SW 1271 (cell line): ENCODE data around the gene PPP1R17.
A peak's percentile ranks its signal among the peaks of the same experiment; 100 is the strongest.

ENCODE experiments used
- DNase-seq, 2 experiments: peaks; one replicate each; lab custom pipeline; 2025; lab: John Stamatoyannopoulos, UW

Gene PPP1R17

DNA sequence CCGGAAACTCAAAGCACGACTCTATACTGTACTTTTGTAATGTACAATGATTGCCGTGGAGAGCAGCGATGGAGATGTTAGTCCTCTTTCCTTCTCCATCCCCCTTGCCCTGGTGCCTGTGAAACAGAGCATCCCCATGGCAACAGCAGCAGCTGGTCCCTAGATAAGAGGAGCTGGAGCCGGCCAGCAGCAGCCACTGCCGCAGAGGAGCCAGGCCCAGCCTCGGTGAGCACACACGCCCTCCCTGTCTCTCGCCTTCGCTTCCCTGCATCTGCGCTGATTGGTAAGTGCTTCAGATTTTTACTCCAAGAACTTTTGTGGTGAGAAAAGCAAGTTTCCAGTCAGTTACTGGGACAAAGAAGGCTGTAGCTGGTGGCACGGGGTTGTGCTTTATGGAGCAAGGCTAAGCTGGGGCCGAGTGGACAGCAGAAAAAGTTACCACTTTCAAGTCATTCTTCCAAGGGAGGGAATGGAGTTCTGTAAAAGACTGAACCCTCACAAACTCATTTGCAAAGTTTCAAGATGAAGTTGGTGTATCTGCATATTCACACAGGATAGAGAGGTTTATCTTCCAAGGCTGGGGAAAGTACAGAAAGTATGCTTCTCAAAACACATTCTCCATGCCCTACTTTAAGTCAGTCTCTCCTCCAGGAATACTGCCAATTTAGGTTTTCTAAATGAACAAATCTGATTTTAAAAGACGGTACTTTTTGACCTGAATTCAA lies at the start of gene PPP1R17:
Gene PPP1R17 (plus strand): TSS at position 192 of the 725 bp plus-strand sequence. CDS start 5,227 bp downstream, outside the sequence.
- DNase-seq = no peak

DNA sequence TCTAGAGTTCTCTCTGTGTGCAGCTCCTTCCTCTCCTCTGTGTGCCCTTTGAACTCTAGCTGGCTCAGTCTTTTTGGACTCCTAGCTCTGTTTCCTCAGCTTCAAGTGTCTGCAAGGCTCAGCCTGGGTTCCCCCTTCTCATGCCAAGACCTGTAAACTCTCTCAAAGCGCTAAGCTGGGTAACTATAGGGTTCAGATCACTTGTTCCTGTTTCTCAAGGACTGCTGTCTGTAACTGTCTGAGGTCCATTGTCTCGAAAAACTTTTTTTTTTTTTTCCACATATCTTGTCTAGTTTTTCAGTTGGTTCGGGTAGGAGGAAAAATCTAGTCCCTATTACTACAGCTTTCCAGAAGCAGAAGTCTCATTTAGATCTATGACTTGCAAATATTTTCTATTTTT lies 46.6 kb upstream of the PPP1R17 start:
- no peak for DNase-seq

DNA sequence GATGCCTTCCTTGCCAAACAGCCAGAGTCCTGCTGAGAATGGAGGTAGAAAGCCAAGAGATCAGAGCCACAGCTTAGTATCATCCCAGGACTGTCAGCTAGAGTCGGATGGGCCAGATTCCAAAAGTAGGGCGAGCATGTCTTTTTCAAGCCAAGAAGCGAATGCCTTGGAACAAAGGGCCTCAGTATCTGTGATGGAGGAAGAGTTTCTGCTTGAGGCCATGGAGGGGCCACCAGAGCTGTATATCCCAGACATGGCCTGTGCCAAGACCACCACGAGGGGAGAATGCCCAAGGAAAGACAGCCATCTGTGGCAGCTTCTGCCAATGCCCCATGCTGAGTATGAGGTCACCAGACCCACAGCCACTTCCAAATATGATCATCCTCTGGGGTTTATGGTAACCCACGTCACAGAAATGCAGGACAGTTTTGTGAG lies 44.3 kb upstream of the PPP1R17 start:
- DNase-seq = no peak

DNA sequence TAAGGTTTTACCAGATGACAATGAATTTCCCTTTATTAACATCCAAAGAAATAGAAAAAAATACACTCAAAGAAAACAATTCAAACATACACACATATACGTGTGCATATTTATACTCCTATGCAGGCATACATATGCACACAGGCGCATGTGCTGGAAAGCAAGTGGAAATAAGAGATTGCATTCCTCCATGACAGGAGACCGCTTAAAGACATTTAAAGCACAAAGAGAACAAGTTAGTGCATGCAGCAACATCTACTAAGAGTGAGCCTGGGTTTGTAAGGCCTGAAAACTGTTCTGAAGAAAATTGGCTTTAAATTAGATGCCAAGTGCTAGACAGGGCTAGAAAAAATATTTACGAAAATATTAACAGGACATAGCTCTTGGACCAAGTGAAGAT lies 40.1 kb upstream of the PPP1R17 start:
- no peak for DNase-seq

DNA sequence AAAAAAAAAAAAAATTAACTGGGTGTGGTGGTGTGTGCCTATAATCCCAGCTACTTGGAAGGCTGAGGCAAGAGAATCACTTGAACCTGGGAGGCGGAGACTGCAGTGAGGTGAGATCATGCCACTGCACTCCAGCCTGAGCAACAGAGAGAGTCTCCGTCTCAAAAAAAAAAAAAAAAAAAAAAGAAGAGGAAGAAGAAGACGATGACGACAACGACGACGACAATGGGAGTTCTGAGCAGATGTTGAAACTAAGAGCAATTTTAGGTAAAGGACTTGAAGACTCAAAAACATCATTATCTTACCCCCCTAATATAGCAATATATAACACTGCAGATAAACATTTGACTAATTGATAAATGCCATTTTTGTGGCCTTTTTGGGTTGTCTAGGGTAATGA lies 39.5 kb upstream of the PPP1R17 start:
- DNase-seq = no peak

DNA sequence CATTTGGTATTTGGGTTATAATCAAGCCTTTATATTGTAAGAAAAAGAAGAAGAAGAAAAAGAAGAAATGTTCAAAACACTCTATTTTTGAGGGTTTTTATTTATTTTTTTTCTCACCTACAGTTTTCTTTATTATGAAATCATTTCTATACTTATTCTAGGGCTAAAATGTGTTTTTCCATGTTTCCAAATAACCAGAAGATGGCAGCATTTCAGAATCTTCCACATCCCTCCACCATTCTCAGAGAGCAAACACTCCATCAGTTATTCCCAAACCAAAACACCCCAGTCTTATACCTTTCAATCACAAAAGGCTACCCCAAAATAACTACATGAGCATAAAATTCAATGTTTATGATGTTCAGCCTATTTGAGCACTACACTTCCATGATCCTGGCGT lies 38.7 kb upstream of the PPP1R17 start:
- peak in 1 of 2 experiments; percentile 2 for DNase-seq

DNA sequence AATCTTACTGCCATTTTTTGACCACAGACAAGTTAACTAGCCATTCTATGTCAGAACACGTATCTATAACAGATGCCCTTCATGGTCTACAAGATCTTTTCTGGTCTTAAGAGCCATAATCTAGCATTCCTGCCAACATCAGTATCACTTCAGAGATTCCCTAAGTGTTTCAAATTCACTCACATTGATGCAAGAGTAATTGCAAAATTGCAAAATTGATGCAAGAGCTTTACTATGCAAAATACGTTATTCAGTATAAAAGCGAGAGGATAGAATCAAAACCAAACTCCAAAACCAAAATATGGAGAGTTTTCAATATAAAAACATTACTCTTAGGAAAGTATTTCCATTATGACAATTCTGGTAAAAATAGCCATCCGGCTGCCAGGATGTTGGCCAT lies 38.1 kb upstream of the PPP1R17 start:
- DNase-seq = no peak

DNA sequence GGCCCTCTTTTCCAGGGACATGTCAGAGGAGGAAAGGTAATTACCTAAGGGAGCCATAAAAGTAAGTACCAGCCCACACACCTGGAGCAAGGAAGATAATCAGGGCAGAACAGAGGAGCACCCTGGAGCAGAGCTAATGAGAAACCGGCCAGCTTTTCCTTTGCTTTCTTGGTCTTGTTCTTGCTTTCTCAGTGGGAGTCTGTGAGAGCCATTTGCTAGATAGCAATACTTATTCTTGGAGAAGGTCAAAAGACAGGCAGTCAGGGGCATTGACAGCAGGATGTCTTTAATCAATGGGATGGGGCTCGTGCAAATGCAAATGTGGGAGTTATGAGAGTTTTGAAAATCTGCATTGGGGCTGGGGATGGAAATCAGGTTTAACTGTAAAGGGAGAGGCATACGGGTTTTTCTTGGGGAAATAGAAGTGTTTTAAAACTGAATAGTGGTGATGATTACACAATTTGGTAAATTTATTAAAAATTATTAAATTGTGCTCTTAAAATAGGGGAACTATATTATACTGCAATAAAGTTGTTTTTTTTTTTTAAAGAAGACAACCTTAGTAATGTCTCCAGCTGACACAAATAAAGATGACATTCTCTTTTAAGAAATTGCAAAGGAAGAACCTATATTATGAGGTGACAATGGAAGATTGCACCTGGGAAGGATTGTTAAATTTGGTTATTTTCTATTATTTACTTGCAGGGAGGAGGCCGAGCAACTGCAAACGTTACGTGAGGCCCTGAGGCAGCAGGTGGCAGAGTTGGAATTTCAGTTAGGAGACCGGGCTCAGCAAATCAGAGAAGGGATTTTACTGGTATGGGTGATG lies 35.6 kb upstream of the PPP1R17 start:
- no peak for DNase-seq

DNA sequence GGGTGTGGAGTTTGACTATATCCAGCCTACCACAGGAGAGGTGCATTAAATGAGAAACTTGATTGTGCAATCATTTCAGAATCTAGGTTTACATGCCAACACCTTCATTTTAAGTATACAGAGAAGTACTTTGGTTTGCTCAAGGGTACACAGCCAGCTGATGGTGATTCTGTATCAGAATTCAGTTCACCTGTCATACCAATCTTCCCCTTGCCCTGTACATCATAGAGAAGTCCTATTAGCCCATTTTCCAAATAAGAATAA lies 35.0 kb upstream of the PPP1R17 start:
- DNase-seq = no peak

DNA sequence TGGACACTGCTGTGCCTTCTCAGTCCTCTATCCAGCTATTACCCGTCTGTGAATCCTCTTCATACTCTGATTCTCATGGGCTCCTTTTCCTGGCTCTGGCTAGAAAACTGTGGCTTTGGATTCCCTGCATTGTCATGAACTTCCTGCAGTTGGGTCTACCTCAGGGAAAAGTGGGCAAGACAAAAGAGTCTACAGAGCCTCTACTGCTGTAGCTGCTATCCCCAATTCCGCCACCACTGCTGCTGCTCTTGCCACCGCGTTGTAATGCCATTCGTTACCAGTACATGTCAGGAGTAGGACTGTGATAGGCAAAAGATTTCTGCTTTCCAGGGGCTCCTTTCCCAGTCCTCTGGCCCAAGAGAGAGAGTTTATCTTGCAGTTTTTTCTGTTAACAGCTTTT lies 23.9 kb upstream of the PPP1R17 start:
- DNase-seq = no peak

DNA sequence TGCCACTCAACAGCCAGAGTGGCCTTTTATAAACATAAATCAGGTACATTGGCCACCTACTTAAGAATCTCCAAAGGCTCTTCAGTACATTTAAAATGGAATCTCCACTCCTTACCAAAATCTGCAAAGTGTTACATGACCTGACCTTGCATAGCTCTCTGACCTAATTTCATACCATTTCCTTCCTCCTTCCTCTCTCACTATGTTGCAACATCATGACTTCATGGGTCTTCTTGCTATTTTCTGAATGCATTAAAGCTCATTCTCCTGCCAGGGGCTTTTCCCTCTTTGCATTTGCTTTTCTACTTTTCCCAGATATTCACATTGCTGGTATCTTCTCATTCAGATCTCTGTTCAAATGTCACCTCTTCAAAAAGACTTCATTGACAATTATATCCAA lies 22.1 kb upstream of the PPP1R17 start:
- DNase-seq = no peak

DNA sequence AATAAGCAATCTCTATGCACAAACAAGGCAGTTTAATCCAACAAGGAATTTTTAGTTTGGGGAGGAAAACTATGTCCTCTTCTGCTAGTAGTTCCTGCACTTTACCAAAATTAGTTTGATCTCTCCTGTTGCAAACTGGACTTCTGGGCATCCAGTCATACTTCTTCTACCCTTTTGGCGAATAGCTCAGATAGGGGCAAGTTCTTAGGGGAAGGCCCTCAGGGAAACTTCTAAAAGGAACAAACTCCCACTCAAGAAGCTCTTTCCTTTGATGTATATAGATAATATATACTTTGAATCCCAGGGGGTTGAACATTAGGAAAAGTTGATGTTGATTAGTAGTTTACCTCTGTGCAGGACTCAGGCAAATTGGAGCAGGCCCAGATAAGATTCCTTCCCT lies 21.5 kb upstream of the PPP1R17 start:
- no peak for DNase-seq

DNA sequence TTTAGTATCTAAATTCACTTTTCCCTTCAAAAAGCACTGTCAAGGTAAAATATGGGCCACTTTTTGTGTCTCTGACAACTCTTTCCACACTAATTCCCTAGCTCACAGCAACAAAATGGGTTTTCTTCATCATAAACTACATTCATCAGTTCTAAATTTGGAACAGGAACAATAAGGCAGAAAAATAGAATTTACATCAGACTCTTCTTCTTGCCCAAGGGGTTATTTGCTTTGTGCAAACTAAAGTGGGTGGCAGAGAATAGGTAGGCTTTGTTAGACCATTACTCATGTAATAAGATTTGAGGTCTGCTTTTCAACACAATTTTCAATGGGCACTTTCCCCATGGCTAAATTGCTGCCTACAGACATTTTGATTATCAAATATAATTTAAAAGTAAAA lies 17.6 kb upstream of the PPP1R17 start:
- no peak for DNase-seq

DNA sequence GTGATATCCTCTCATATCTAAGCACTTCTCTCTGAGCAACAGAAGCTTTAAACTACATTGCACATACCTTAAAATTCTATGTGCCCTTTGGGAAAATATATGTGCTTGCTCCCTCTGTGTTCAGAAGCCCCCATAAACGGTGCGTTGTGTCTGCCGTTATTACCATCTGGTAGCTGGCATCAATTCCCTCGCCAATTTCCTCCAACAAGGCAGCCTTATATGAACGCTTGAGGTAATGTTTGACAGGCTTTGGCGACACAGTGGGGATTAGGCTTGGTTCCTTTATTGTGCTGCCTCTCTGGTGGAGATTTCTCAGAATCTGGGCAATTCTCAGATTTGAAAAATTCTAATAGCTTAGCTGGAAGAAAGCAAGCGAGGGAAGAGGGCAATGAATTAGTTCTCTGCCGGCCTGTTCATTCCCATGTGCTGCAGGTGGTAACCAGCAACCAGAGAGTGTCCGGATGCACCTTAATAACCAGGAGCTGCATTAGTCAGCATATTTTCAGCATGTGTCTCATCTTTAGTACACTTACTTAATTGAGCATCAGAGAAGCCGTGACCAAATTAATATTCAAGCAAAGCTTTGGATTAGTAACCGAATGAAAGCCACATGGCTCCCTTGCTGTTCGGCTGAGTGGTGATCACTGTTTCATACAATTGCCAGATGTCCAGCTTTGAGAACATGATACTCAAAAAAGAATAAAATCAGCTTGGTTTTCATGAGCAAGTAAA lies 7.3 kb upstream of the PPP1R17 start:
- no peak for DNase-seq

DNA sequence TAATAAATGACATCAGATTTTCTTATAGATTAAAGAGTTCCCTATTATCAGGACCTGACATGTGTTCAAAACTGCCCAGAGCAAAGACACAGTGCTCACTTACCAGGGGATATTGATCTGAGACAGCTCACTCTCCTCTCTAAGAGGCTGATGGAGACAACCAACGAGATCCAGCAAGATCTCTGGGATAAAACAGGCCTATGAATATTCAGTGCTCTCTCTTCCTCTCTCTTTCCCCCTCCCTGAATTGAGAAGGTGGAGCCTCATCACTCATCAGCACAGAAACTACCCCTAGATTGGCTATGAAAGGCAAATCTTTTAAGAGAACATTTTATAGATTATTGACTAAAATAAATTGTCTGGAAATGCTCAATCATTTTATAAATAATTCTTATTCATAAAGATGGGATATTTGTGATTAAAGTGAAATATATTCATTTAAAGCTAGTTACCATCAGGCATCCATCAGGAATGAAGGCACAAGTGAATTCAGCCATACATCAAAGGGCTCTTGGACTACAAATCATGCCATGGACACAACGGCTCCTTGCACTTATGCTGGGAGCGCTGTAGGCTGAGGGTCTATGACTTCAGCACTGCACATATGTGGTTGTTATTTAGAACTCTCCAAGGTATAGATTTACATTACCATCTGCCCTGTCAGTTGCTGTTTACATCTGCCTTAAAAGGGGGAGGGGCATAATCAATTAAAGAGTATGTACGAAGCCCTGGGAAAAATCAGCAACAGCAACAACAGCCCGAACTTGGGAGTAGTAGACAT lies 3.4 kb upstream of the PPP1R17 start:
- DNase-seq = no peak

DNA sequence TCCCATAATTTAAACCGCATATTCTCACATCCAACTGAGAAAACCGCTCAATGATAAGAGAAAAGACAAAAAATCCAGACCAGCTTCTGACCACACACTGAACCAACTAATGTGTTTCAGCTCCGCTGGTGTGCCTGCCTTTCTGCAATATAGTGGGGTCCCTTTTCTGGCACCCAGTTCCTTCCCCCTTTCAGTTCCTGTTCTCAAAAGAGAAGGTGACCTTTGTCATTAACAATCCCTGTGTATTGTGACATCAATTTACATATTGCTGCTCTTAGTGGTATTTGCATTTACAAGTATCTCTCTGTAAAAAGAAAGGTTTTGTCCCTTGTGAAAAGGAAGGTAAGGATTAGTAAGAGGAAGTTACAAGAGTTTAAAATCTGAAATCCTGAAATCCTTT lies 1.4 kb downstream of the PPP1R17 start:
- DNase-seq = no peak

DNA sequence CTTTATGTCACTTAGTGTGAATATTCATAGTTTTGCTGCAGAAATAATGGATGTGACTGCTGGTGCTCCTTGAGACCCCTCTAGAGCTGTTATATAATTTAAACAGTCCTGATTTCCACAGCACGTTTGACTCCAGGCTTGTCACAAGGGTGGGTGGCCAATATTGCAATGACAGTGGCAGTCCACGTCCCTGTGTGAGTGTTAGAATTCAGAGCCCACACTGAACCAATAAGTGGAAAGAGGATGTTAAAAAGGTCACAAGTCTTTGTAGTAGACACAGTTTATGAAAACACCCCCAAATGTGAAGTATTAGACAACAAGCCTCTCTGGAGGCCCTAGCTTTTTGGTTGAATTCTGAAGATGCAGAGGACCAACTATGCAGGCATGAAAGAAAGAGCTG lies 2.0 kb downstream of the PPP1R17 start:
- no peak for DNase-seq

DNA sequence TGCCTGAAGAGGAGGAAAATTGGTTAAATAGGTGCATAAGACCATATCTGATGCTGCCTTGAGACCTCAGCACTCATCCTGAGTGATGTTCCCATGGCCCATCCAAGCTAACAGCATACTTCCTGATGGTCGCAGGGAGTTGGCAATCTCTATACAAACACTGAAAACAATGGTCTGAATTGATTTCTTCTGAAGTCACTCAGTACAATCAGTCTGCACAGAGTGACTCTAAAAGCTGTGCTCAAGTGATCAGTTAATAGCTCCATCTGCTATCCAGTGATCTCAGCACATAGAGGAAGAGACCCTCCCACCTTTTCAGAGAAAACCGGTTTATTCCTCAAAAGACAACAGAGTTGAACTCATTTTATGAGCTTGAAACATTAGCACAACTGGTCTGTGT lies 3.9 kb downstream of the PPP1R17 start:
- DNase-seq = no peak

DNA sequence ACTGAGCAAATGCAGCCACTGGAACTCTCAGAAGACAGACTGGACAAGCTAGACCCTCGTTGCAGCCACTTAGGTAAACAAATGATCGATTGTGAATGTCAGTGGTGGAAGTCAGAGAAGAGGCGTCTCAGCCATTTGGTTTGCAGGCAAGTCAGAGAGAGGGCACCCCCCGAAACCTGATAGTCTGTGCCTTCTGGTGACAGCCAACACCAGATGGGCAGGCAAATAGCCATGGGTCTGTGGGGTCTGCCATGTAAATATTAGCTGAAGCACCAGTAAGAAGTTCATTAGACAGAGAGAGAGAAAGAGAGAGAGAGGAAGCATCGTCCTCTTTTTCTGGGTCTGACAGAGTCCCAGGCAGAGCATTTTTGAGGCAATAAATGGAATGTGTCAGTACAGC lies 5.4 kb downstream of the PPP1R17 start:
- DNase-seq = no peak

DNA sequence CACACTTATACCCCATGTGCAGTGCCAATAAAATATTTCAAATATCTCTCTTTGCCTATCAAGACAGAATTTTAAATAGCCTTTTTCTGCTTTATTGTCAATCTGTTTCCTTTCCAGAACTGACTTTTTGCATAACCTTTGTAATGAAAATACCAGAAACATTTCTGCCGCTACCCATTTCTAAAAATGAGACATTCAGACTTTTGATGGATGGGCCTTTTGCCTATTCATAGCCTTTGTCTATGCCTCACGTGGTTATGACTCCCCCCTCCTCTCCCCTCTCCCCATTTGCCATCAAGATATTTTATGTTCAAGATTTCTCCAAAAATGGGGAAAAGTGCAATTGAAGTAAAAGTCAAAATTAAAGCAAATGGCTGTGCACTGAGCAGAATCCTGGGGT lies 5.9 kb downstream of the PPP1R17 start:
- no peak for DNase-seq

DNA sequence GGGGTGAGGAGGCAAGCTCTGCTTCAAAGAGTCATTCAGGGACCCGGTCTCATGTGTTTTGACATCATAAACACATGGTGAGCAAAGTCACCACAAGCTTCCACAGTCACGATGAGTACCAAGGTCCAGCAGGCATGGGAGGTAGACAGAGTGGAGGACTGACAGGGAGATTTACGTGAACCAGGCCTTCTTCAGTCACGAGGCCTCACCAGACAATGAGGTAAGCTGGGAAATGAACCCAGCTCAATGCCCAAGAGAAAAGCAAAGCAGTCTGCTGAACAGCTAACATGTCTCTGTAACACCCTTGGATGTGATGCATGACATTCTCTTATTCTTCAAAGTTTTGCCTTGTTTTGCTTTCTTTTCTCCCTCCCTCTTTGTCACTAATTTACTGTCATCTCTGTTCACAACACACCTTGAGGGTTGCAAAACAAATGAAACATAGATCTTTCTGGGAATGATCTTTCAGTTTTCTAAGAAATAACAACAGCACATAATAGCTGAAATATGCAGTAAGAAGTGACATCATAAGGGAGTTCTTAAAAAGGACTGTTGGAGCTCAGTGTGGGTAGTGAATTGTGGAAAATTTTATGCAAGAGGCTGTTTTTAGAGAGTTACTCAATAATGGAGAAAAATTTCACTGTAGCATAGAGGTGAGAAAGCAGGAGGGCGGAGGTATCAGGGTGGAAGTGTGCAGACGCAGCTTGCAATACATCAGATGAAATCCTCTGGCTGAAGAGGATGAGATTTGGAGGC lies 9.0 kb downstream of the PPP1R17 start:
- DNase-seq = no peak

DNA sequence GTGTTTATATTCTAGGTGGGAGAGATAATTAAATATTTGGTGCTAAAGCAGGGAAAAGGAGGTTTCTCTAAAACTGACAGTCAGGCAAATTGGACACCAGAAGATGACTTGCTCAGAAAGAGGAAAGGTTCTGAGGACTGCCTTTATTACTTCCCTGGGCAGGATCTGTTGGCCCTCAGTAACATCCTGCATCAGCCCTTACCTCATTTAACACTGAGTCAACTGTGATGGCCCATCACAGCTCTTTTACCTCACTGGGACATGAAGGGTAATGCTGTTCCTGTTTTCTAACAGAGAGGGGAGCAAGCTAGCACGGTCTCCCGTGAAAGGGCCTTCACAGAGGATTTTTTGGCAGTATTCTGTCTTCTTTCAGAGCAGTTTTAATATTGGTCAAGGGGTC lies 12.0 kb downstream of the PPP1R17 start:
- DNase-seq = no peak
